ENCODE results near the gene PCDHGA5.

DNA sequence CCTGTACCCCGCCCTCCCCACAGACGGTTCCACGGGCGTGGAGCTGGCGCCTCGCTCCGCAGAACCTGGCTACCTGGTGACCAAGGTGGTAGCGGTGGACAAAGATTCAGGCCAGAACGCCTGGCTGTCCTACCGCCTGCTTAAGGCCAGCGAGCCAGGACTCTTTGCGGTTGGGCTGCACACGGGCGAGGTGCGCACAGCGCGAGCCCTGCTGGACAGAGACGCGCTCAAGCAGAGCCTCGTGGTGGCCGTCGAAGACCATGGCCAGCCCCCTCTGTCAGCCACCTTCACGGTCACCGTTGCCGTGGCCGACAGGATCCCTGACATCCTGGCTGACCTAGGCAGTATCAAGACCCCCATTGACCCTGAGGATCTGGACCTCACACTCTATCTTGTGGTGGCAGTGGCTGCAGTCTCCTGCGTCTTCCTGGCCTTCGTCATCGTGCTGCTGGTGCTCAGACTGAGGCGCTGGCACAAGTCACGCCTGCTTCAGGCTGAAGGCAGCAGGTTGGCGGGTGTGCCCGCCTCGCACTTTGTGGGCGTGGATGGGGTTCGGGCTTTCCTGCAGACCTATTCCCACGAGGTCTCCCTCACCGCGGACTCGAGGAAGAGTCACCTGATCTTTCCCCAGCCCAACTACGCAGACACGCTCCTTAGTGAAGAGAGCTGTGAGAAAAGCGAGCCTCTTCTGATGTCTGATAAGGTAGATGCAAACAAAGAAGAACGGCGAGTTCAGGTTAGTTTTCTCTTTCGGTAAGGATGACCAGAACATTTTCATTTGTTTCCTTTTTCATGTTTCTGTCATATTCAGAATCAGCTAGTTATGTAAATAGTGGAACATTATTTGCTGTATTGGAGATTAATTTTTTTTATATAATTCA, 2.3 kb downstream of the PCDHGA5 start:
- TF ChIP-seq EZH2 (IDR thresholded peaks at IDR 0.05; ENCODE audit: low read length, missing control alignments) (no peak), CTCF (conservative IDR thresholded peaks at IDR 0.05 in 1 of 2, IDR thresholded peaks at IDR 0.05 in 1 of 2; ENCODE audit: low read depth in 1 of 2, low read length in 2 of 2) (no peak)
